ENCODE measurements around the gene CCDC71L. TPM values are rescaled to one million over a fixed set of nuclear protein-coding genes. Genes with fewer than 3 reads are reported as not detected.
"Not testable (repeated sequence)": the region's sequence is repeated elsewhere in the genome, so short reads cannot be mapped to it uniquely, and the experiment has no call there.

The CCDC71L gene
- total and polyA plus RNA-seq, 2 of the 4 experiments (the other 2 are of a cell fraction), result 19.7 to 20.6 TPM

DNA sequence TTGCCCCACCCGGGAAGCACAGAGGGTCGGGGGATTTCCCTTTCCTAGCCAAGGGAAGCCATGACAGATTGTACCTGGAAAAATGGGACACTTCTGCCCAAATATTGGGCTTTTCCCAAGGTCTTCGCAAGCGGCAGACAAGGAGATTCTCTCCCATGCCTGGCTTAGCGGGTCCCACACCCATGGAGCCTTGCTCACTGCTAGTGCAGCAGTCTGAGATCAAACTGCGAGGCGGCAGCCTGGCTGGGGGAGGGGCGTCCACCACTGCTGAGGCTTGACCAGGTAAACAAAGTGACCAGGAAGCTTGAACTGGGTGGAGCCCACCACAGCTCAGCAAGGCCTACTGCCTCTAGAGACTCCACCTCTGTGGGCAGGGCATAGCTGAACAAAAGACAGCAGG, 11.0 kb upstream of the CCDC71L start:
- CTCF ChIA-PET; H4K20me1 ChIP-seq (ENCODE audit: insufficient read depth, low read length); H3K36me3 ChIP-seq (ENCODE audit: control insufficient read depth, insufficient read depth, low read length); H3K56ac ChIP-seq (ENCODE audit: extremely low read depth, insufficient read depth, low read length); H2AK9ac ChIP-seq (replicated peaks; ENCODE audit: low read depth, low read length, poor library complexity); H4K91ac ChIP-seq (ENCODE audit: insufficient read depth, low read depth, low read length); H3K18ac ChIP-seq (ENCODE audit: low read depth, low read length); H3K27me3 ChIP-seq (ENCODE audit: control insufficient read depth, insufficient read depth, low read length); BruUV-seq (replicated peaks); H2BK20ac ChIP-seq (ENCODE audit: low read depth, low read length); H3K9me1 ChIP-seq (ENCODE audit: insufficient read depth, low read length); H2BK15ac ChIP-seq (ENCODE audit: low read depth, low read length); H3K79me1 ChIP-seq (ENCODE audit: low read depth in 1 of 2, low read length in 2 of 2); DNase-seq; H4K8ac ChIP-seq (ENCODE audit: low read depth in 2 of 2, low read length in 2 of 2); H4K5ac ChIP-seq (ENCODE audit: low read depth, low read length); H3K4me1 ChIP-seq (ENCODE audit: control insufficient read depth, insufficient read depth, low read length); H2BK120ac ChIP-seq (ENCODE audit: low read depth, low read length); in situ Hi-C loops (cut with MboI; ENCODE audit: low sequenced_read_pairs); intact Hi-C loops (cut with micrococcal nuclease); H3K4me2 ChIP-seq (ENCODE audit: low read depth, low read length); ATAC-seq (ENCODE audit: low read depth); H3K4ac ChIP-seq (ENCODE audit: low read depth, low read length); H3K9ac ChIP-seq (ENCODE audit: low read depth, low read length); H2AFZ ChIP-seq (replicated peaks; ENCODE audit: low read length, poor library complexity); H3K4me3 ChIP-seq (ENCODE audit: insufficient read depth, low read depth, low read length); H3K23ac ChIP-seq (ENCODE audit: low read depth, low read length); H3K9me3 ChIP-seq (ENCODE audit: control insufficient read depth, insufficient read depth, low read length); H2BK5ac ChIP-seq (ENCODE audit: low read depth, low read length, poor library complexity, severe bottlenecking); H3K14ac ChIP-seq (replicated peaks; ENCODE audit: low read depth, low read length); POLR2A ChIA-PET (ENCODE audit: unreplicated experiment); H2AK5ac ChIP-seq (ENCODE audit: low read depth, low read length); H3K27ac ChIP-seq (ENCODE audit: insufficient read depth, low read length); dilution Hi-C loops (cut with HindIII; ENCODE audit: low sequenced_read_pairs, unreplicated experiment): not testable (repeated sequence)
- WGBS, 2 experiments (ENCODE audit: extremely low coverage in 2 of 2, insufficient read length in 1 of 2), result 85% methylated on average over 7 of the region's 8 CpGs; no CpG with 5 or more reads in 1 of the 2 experiments

Measured in IMR-90 (cell line).